ENCODE measurements around the gene KRT76.

DNA sequence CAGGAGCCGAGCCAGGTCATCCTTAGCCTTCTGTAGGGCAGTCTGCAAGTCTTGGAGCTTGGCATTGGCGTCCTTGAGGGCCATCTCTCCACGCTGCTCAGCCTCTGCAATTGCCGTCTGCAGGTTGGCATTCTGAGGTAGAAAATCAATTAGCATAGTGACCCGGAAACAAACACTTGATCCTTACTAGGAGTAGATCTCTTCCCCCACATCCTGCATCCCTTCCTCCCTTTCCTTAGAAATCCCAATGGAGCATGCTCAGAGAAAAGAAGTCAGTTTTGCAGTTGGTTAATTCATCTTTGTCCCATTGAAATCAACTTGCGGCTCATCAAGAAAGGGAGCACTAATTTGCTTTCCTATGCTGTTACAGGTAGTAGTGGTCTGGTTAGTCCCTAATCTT lies 6.1 kb downstream of the KRT76 start:
- TF ChIP-seq, protein P1, sequence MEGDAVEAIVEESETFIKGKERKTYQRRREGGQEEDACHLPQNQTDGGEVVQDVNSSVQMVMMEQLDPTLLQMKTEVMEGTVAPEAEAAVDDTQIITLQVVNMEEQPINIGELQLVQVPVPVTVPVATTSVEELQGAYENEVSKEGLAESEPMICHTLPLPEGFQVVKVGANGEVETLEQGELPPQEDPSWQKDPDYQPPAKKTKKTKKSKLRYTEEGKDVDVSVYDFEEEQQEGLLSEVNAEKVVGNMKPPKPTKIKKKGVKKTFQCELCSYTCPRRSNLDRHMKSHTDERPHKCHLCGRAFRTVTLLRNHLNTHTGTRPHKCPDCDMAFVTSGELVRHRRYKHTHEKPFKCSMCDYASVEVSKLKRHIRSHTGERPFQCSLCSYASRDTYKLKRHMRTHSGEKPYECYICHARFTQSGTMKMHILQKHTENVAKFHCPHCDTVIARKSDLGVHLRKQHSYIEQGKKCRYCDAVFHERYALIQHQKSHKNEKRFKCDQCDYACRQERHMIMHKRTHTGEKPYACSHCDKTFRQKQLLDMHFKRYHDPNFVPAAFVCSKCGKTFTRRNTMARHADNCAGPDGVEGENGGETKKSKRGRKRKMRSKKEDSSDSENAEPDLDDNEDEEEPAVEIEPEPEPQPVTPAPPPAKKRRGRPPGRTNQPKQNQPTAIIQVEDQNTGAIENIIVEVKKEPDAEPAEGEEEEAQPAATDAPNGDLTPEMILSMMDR (IDR thresholded peaks at IDR 0.05): no peak
- no peak for TF ChIP-seq GATA2 (CRISPR knock-in tag; IDR thresholded peaks at IDR 0.05)
- no peak for TF ChIP-seq RAD21 (IDR thresholded peaks at IDR 0.05; ENCODE audit: low read length)
- TF ChIP-seq EZH2phosphoT487 (IDR thresholded peaks at IDR 0.05; ENCODE audit: borderline replicate concordance, low read depth): no peak
- TF ChIP-seq, protein P2, sequence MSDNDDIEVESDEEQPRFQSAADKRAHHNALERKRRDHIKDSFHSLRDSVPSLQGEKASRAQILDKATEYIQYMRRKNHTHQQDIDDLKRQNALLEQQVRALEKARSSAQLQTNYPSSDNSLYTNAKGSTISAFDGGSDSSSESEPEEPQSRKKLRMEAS (IDR thresholded peaks at IDR 0.05; ENCODE audit: low read depth): no peak
- TF ChIP-seq EP300 (IDR thresholded peaks at IDR 0.05; ENCODE audit: borderline replicate concordance in 1 of 2, low read depth in 1 of 2, low read length in 1 of 2): no peak
- TF ChIP-seq TAF1 (IDR thresholded peaks at IDR 0.05; ENCODE audit: borderline replicate concordance, low read depth, low read length): no peak
- TF ChIP-seq RCOR1 (IDR thresholded peaks at IDR 0.05; ENCODE audit: low read length): no peak
- TF ChIP-seq RFX5 (IDR thresholded peaks at IDR 0.05; ENCODE audit: low read length): no peak
- TF ChIP-seq, protein P3, sequence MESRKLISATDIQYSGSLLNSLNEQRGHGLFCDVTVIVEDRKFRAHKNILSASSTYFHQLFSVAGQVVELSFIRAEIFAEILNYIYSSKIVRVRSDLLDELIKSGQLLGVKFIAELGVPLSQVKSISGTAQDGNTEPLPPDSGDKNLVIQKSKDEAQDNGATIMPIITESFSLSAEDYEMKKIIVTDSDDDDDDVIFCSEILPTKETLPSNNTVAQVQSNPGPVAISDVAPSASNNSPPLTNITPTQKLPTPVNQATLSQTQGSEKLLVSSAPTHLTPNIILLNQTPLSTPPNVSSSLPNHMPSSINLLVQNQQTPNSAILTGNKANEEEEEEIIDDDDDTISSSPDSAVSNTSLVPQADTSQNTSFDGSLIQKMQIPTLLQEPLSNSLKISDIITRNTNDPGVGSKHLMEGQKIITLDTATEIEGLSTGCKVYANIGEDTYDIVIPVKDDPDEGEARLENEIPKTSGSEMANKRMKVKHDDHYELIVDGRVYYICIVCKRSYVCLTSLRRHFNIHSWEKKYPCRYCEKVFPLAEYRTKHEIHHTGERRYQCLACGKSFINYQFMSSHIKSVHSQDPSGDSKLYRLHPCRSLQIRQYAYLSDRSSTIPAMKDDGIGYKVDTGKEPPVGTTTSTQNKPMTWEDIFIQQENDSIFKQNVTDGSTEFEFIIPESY (IDR thresholded peaks at IDR 0.05; ENCODE audit: borderline replicate concordance, low read depth): no peak
- no peak for TF ChIP-seq USF2 (IDR thresholded peaks at IDR 0.05; ENCODE audit: borderline replicate concordance, low read depth, low read length)
- no peak for TF ChIP-seq FOXJ3 (CRISPR knock-in tag; IDR thresholded peaks at IDR 0.05)
- no peak for TF ChIP-seq POLR2AphosphoS5 (IDR thresholded peaks at IDR 0.05; ENCODE audit: low read depth, low read length)

All from SK-N-SH (cell line).